K562 (cell line): Measurements from ENCODE around the gene CENPB. TPM values are rescaled to one million over a fixed set of nuclear protein-coding genes. Genes with fewer than 3 reads are reported as not detected.

Experiments used
- ATAC-seq: fragments of 200-7000 bp; cut with Tn5 transposase; 3 replicates; pipeline ENCODE4 v1.9.1; 2020; ENCODE audit warnings: moderate library complexity
- BruUV-seq: library from RNA; stranded (reverse); fragments of 400-500 nt; replicated peaks from 2 replicates; lab custom pipeline; 2021; lab: Mats Ljungman, UMichigan
- CTCF ChIA-PET: fragments of 300-600 bp; formaldehyde crosslinking; extraction: SDS; loops from one replicate; lab custom pipeline; 2021; ENCODE audit warnings: low intra/inter-chr PET ratio; lab: Yijun Ruan, JAX
- POLR2A ChIA-PET: fragments of 300-600, 350-650 bp; sonication (Branson Sonifier 250); formaldehyde crosslinking; extraction: SDS; loops from one replicate; lab custom pipeline; 2021; ENCODE audit warnings: antibody characterized with exemption, inconsistent platforms; lab: Yijun Ruan, JAX
- DNase-seq, 4 experiments: peaks; one replicate each; pipeline versions ENCODE4 v3.0.0 to v3.0.0-alpha.2; 2011 to 2018; ENCODE audit warnings: low spot score in 3 of 4, mixed read lengths in 3 of 4; ENCODE audit errors: extremely low read depth in 1 of 4
- FAIRE-seq: peaks from 2 replicates; lab custom pipeline; 2011; peaks lifted over from hg19 to GRCh38; lab: Jason Lieb, UNC
- H2AFZ ChIP-seq: 2 replicates; pipeline ENCODE4 v1.6.0; 2011; ENCODE audit warnings: low read depth, low read length, control low read depth, inconsistent platforms
- H3K27ac ChIP-seq: fragments of 200-600 bp; 3 replicates; pipeline ENCODE4 v1.8.0; 2011; ENCODE audit warnings: low read depth, mild to moderate bottlenecking, control low read depth, inconsistent platforms, low read length, moderate library complexity, mixed read lengths; ENCODE audit errors: extremely low read depth
- H3K27me3 ChIP-seq, 2 experiments: fragments of 300-600 bp in 1 of 2; 2 replicates in 1 of 2; 3 replicates in 1 of 2; pipeline versions ENCODE4 v1.6.0 to v1.8.0; 2011; ENCODE audit warnings: inconsistent platforms in 2 of 2, low read length in 2 of 2, mild to moderate bottlenecking in 1 of 2, mixed read lengths in 1 of 2, moderate library complexity in 1 of 2; ENCODE audit not compliant: control insufficient read depth in 2 of 2, insufficient read depth in 2 of 2
- H3K36me3 ChIP-seq: fragments of 300-600 bp; 3 replicates; pipeline ENCODE4 v1.8.0; 2011; ENCODE audit warnings: mild to moderate bottlenecking, low read length, inconsistent platforms; ENCODE audit not compliant: control insufficient read depth, insufficient read depth
- H3K4me1 ChIP-seq, 2 experiments: fragments of 200-600 bp in 1 of 2; replicated peaks in 1 of 2; 2 replicates in 1 of 2; 3 replicates in 1 of 2; pipeline versions ENCODE4 v1.5.1 to v1.8.0; 2011; ENCODE audit warnings: inconsistent platforms in 2 of 2, low read length in 2 of 2, mild to moderate bottlenecking in 1 of 2, mixed read lengths in 1 of 2, moderate library complexity in 1 of 2; ENCODE audit not compliant: control insufficient read depth in 2 of 2, insufficient read depth in 2 of 2
- H3K4me2 ChIP-seq: 2 replicates; pipeline ENCODE4 v1.6.1; 2011; ENCODE audit warnings: low read length, control low read depth, inconsistent platforms, mixed read lengths; ENCODE audit not compliant: insufficient read depth
- H3K4me3 ChIP-seq: fragments of 200-600 bp; sonication (generic), shearing (Covaris generic); 2 replicates; pipeline ENCODE4 v1.5.1; 2016; ENCODE audit warnings: control low read depth, inconsistent platforms
- H3K79me2 ChIP-seq: fragments of 200-600 bp; 3 replicates; pipeline ENCODE4 v1.8.0; 2011; ENCODE audit warnings: low read length, inconsistent platforms; ENCODE audit not compliant: control insufficient read depth, insufficient read depth
- H3K9ac ChIP-seq, 2 experiments: 2 replicates each; pipeline versions ENCODE4 v1.6.0 to v1.6.1; 2011; ENCODE audit warnings: low read depth in 2 of 2, low read length in 2 of 2, control low read depth in 1 of 2, inconsistent platforms in 1 of 2, mild to moderate bottlenecking in 1 of 2, mixed read lengths in 1 of 2; ENCODE audit not compliant: insufficient read depth in 1 of 2
- H3K9me1 ChIP-seq: one replicate; pipeline ENCODE4 v1.6.0; 2011; ENCODE audit warnings: inconsistent platforms, mild to moderate bottlenecking, low read length, moderate library complexity; ENCODE audit not compliant: control insufficient read depth, insufficient read depth
- H3K9me3 ChIP-seq: replicated peaks from 2 replicates; pipeline ENCODE4 v1.5.1; 2011; ENCODE audit warnings: low read depth, low read length, inconsistent platforms; ENCODE audit not compliant: control insufficient read depth, insufficient read depth
- H4K20me1 ChIP-seq: replicated peaks from 2 replicates; pipeline ENCODE4 v1.6.1; 2011; ENCODE audit warnings: low read length, inconsistent platforms, mixed read lengths; ENCODE audit not compliant: control insufficient read depth, insufficient read depth
- CBFA2T3 ChIP-seq: fragments of 450-650 bp; IDR thresholded peaks from 2 replicates; pipeline ENCODE4 v1.6.1; 2017
- CEBPG ChIP-seq, 3 experiments: fragments of 200-800 bp in 1 of 3; sonication (Bioruptor generic) in 1 of 3; sonication (generic) in 1 of 3; formaldehyde crosslinking in 1 of 3; IDR thresholded peaks in 2 of 3; conservative IDR thresholded peaks in 1 of 3; 2 replicates each; pipeline versions ENCODE4 v1.6.1 to v1.8.0; 2016 to 2022; ENCODE audit warnings: missing compliant biosample characterization in 2 of 3, missing genetic modification characterization in 2 of 3, mild to moderate bottlenecking in 1 of 3, missing genetic modification reagents in 1 of 3
- EZH2 ChIP-seq: IDR thresholded peaks from 2 replicates; pipeline ENCODE4 v1.6.1; 2012; ENCODE audit warnings: low read depth, mild to moderate bottlenecking, inconsistent platforms, low read length, borderline replicate concordance
- IRF2 ChIP-seq: sonication (generic); formaldehyde crosslinking; IDR thresholded peaks from 2 replicates; pipeline ENCODE4 v1.8.1; 2022; ENCODE audit warnings: mild to moderate bottlenecking, missing genetic modification reagents
- L3MBTL2 ChIP-seq: fragments of 450-650 bp; IDR thresholded peaks from 2 replicates; pipeline ENCODE4 v1.6.1; 2016; ENCODE audit warnings: mild to moderate bottlenecking, moderate library complexity
- NFE2 ChIP-seq: IDR thresholded peaks from 2 replicates; pipeline ENCODE4 v1.6.1; 2014; ENCODE audit warnings: antibody characterized with exemption, low read depth
- NFE2L1 ChIP-seq: fragments of 450-650 bp; IDR thresholded peaks from 2 replicates; pipeline ENCODE4 v1.6.1; 2016; ENCODE audit warnings: missing genetic modification characterization, low read depth, mild to moderate bottlenecking, missing compliant biosample characterization, moderate library complexity, borderline replicate concordance
- RBM25 ChIP-seq: fragments of 200-400 bp; formaldehyde crosslinking; IDR thresholded peaks from 2 replicates; pipeline ENCODE4 v1.6.1; 2018; ENCODE audit warnings: low read length, low read depth, moderate library complexity; ENCODE audit not compliant: severe bottlenecking
- SREBF1 ChIP-seq: fragments of 150-350 bp; IDR thresholded peaks from 2 replicates; pipeline ENCODE4 v1.6.1; 2014; ENCODE audit warnings: antibody characterized with exemption, low read depth, low read length, borderline replicate concordance
- TCF3 ChIP-seq: sonication (generic); formaldehyde crosslinking; IDR thresholded peaks from 2 replicates; pipeline ENCODE4 v1.4.0; 2020; ENCODE audit warnings: mild to moderate bottlenecking, missing genetic modification reagents
- TCFL5 ChIP-seq: fragments of 250-450 bp; sonication (Bioruptor Pico); conservative IDR thresholded peaks from 2 replicates; pipeline ENCODE4 v1.6.1; 2021; ENCODE audit warnings: mild to moderate bottlenecking, moderate library complexity, matching md5 sums
- YY1 ChIP-seq, 3 experiments: IDR thresholded peaks; 2 replicates each; pipeline ENCODE4 v1.6.1; 2011; ENCODE audit warnings: low read length in 2 of 3, mild to moderate bottlenecking in 2 of 3, moderate library complexity in 2 of 3, borderline replicate concordance in 1 of 3, control low read depth in 1 of 3, low read depth in 1 of 3; ENCODE audit not compliant: insufficient read depth in 3 of 3, insufficient replicate concordance in 2 of 3, control insufficient read depth in 1 of 3, insufficient read length in 1 of 3; ENCODE audit errors: extremely low read depth in 1 of 3
- ZFP36 ChIP-seq: fragments of 150-350 bp; IDR thresholded peaks from 2 replicates; pipeline ENCODE4 v1.6.1; 2018; ENCODE audit warnings: low read length, low read depth; ENCODE audit not compliant: partially characterized antibody
- ZNF263 ChIP-seq: sonication (generic); formaldehyde crosslinking; IDR thresholded peaks from 2 replicates; pipeline ENCODE4 v1.8.0; 2022; ENCODE audit warnings: mild to moderate bottlenecking, missing genetic modification reagents, borderline replicate concordance
- WGBS: fragments of 100-300 bp; shearing (Covaris generic); methylation state at CpG from one replicate; pipeline ENCODE4 v1.1.6; 2016; ENCODE audit warnings: low coverage, mixed read lengths; ENCODE audit not compliant: insufficient coverage; ENCODE audit errors: missing lambda C conversion rate; 5-methylcytosine and 5-hydroxymethylcytosine counted together
- in situ Hi-C: fragments of 300-500 bp; cut with MboI; formaldehyde crosslinking; loops from 4 replicates; pipeline ENCODE4 v1.15.0; 2018; ENCODE audit warnings: inconsistent platforms, mixed read lengths
- intact Hi-C: fragments of 100-400 bp; cut with micrococcal nuclease; formaldehyde crosslinking; loops from 2 replicates; pipeline ENCODE4 v1.14.2; 2022
- polyA plus RNA-seq, 8 experiments: library from polyadenylated mRNA; depleted of rRNA in 4 of 8; stranded (reverse) in 5 of 8; unstranded in 3 of 8; fragments of >200 nt; fragmentation: Nextera tagmentation in 2 of 8; fragmentation: Illumina TruSeq in 1 of 8; extraction: Ambion mirVana in 2 of 8; extraction: Trizol in 1 of 8; gene quantifications; 2 replicates each; pipeline versions ENCODE4 v1.2.1 to v1.2.3, GENCODE V29; 2011 to 2014; ENCODE audit warnings: inconsistent platforms in 1 of 8, missing spikeins in 1 of 8
- total RNA-seq, 7 experiments: library from RNA; depleted of rRNA in 6 of 7; stranded (reverse); fragments of >200 nt in 6 of 7; fragmentation: Illumina TruSeq in 2 of 7; extraction: Trizol in 2 of 7; gene quantifications; 2 replicates each; pipeline versions ENCODE4 v1.2.1 to v1.2.3, GENCODE V29; 2011 to 2021; ENCODE audit warnings: low replicate concordance in 1 of 7
- TF ChIP-seq, protein P1 (sequence below): fragments of 200-800 bp; sonication (Bioruptor generic); IDR thresholded peaks from 2 replicates; pipeline ENCODE4 v1.6.1; 2017; ENCODE audit warnings: missing genetic modification characterization, missing compliant biosample characterization
- TF ChIP-seq, protein P2 (sequence below): sonication (generic); formaldehyde crosslinking; IDR thresholded peaks from 2 replicates; pipeline ENCODE4 v1.9.0; 2022; ENCODE audit warnings: mild to moderate bottlenecking, missing genetic modification reagents
- TF ChIP-seq, protein P3 (sequence below): fragments of 450-650 bp; IDR thresholded peaks from 2 replicates; pipeline ENCODE4 v1.6.1; 2016; ENCODE audit warnings: antibody characterized with exemption

Gene CENPB
- total and polyA plus RNA-seq, 9 of the 15 experiments (the other 6 are each of a cell fraction or from before 2014, with no cell fraction given), result 0.17 to 70.8 (median 24.9) TPM

DNA sequence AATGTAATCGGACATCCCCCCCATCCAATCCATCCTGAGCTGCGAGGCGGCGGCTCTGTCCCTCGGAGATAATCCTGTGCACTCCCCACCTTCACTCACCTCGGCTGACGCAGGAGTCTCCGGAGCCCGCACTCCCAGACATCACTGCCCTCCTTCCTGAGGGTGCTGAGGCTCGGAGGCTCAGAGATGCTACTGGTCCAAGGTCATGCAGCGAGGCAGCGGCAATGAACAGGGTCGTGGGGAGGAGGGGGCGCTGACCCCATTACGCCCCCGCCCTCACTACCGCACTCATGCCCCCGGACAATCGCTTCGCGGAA lies 19.5 kb downstream of the CENPB start (continued):
- peak; percentile 55 for TF ChIP-seq TCF3
- TF ChIP-seq CEBPG (CRISPR knock-in tag; IDR thresholded peaks at IDR 0.05), result 0 out of 2 replicates have a peak, but pooled peaks have one; percentile 11
- no peak for TF ChIP-seq CEBPG (tag; conservative IDR thresholded peaks at IDR 0.05 in 1 of 2, IDR thresholded peaks at IDR 0.05 in 1 of 2)
- peak in 1 of 3 experiments; percentile 8 for TF ChIP-seq YY1 (IDR thresholded peaks at IDR 0.05; ENCODE audit: borderline replicate concordance in 1 of 3, control insufficient read depth in 1 of 3, extremely low read depth in 1 of 3, insufficient read depth in 3 of 3, insufficient read length in 1 of 3, insufficient replicate concordance in 2 of 3, low read depth in 1 of 3, low read length in 2 of 3)
- TF ChIP-seq, protein P1, sequence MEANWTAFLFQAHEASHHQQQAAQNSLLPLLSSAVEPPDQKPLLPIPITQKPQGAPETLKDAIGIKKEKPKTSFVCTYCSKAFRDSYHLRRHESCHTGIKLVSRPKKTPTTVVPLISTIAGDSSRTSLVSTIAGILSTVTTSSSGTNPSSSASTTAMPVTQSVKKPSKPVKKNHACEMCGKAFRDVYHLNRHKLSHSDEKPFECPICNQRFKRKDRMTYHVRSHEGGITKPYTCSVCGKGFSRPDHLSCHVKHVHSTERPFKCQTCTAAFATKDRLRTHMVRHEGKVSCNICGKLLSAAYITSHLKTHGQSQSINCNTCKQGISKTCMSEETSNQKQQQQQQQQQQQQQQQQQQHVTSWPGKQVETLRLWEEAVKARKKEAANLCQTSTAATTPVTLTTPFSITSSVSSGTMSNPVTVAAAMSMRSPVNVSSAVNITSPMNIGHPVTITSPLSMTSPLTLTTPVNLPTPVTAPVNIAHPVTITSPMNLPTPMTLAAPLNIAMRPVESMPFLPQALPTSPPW (CRISPR knock-in tag), result peak; percentile 10
- peak; percentile 67 for TF ChIP-seq CBFA2T3
- TF ChIP-seq, all 486 proteins: peak for 17

DNA sequence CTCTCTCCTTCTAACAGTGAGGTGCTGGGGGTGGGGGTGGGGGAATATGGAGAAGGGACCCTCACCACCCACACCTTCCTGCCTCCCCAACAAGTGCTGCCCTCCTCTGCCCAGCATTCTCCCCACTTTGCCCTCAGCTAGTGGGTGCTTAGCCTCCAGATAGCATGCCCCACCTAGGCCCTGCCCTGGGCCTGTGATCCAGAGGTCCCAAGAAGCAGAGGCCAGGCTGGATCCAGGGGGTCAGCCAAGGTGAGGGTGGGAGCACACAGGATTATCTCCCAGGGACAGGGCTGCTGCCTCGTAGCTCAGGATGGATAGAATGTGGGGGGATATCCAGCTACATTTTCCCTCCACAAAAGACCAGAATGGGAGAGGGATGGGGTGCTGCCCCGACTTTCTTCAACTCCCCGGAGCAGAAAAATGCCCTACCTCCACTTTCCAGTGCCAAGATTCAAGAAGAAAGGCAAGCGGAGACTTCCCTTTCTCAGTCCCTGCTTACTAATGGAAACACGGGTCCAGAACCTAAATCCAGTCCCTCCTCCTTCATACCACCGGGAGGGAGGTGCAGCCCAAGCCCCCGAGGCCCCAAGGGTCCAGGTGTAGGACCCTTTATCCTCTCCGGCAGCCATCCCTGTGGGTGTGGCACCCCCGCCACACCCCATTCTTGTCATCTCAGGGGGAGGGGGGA lies 20.0 kb downstream of the CENPB start:
- H3K4me1 ChIP-seq, result peaks cover 9 to 42% of the 10 kb centered on the region in 2 experiments; a peak in 3 of 5 replicates
- peak overlapping the region; percentile 89; the same call in 1 of the 2 replicates for H2AFZ ChIP-seq
- peaks cover 16% of the 10 kb centered on the region; the same call in 2 of the 3 replicates for H3K36me3 ChIP-seq
- in situ Hi-C loops, result no loop called here
- H3K9me3 ChIP-seq, result no peaks in the 10 kb centered on the region
- H4K20me1 ChIP-seq, result no peaks in the 10 kb centered on the region
- DNase-seq (no peak), ATAC-seq (no peak), FAIRE-seq (no peak)
- peak overlapping the region; percentile 59 to 88; a peak in 3 of 4 replicates for H3K9ac ChIP-seq
- peak overlapping the region; percentile 60 for H3K4me3 ChIP-seq
- ChIA-PET CTCF (no interaction called here), POLR2A (interaction anchor here (0.6 to 1.1 kb wide), 2 partner anchors 26 to 1995 kb away, joined by 4 to 5 read pairs; no protein-coding TSS in a partner anchor)
- H3K27ac ChIP-seq, result no peak overlapping the region
- H3K4me2 ChIP-seq, result peak overlapping the region; percentile 81
- peaks cover 27% of the 10 kb centered on the region for H3K79me2 ChIP-seq
- no peaks in the 10 kb centered on the region for H3K27me3 ChIP-seq
- no TSS peak for BruUV-seq
- no peaks in the 10 kb centered on the region for H3K9me1 ChIP-seq
- intact Hi-C loops, result no loop called here
- WGBS, result 26% methylated on average over 4 of the region's 9 CpGs
- TF ChIP-seq ZFP36 (no peak), ZNF263 (CRISPR knock-in tag) (no peak), TCFL5 (CRISPR knock-in tag) (no peak), L3MBTL2 (no peak), EZH2 (no peak), NFE2L1 (no peak), NFE2 (no peak), SREBF1 (no peak), IRF2 (CRISPR knock-in tag) (no peak), RBM25 (no peak)
- TF ChIP-seq, protein P2, sequence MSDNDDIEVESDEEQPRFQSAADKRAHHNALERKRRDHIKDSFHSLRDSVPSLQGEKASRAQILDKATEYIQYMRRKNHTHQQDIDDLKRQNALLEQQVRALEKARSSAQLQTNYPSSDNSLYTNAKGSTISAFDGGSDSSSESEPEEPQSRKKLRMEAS (CRISPR knock-in tag), result no peak
- TF ChIP-seq, protein P3, sequence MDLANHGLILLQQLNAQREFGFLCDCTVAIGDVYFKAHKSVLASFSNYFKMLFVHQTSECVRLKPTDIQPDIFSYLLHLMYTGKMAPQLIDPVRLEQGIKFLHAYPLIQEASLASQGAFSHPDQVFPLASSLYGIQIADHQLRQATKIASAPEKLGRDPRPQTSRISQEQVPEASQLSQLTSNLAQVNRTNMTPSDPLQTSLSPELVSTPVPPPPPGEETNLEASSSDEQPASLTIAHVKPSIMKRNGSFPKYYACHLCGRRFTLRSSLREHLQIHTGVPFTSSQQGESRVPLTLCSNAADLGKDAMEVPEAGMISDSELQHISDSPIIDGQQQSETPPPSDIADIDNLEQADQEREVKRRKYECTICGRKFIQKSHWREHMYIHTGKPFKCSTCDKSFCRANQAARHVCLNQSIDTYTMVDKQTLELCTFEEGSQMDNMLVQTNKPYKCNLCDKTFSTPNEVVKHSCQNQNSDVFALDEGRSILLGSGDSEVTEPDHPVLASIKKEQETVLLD, result no peak
